HT-29 (cell line): ENCODE results near the gene HHLA2. TPM values are rescaled to one million over a fixed set of nuclear protein-coding genes. Genes with fewer than 3 reads are reported as not detected.

Source experiments
- total RNA-seq: library from RNA; depleted of rRNA; stranded (reverse); fragments of >200 nt; shearing (Covaris generic); gene quantifications from 2 replicates; pipeline ENCODE4 v1.2.3, GENCODE V29; 2014; rRNA removed

The HHLA2 gene
- total RNA-seq, 1 experiment from 2014 or later = 4.2 TPM

Other genes starting within 250 kb of the HHLA2 start
- gene CD47, start 205.5 kb upstream of the HHLA2 start, total RNA-seq = 39.0 and 44.1 TPM in 2 replicates
- 36.6 and 39.5 TPM in 2 replicates for gene IFT57, start 74.1 kb upstream of the HHLA2 start, total RNA-seq
- gene MYH15, start 214.0 kb downstream of the HHLA2 start, total RNA-seq = 0.31 TPM in 1 of 2 replicates, not detected in the other